K562 (cell line): Measurements from ENCODE around the gene WFDC9. TPM values are rescaled to one million over a fixed set of nuclear protein-coding genes. Genes with fewer than 3 reads are reported as not detected.

ENCODE experiments used
- ATAC-seq: fragments of 200-7000 bp; cut with Tn5 transposase; 3 replicates; pipeline ENCODE4 v1.9.1; 2020; ENCODE audit warnings: moderate library complexity
- BruUV-seq: library from RNA; stranded (reverse); fragments of 400-500 nt; replicated peaks from 2 replicates; lab custom pipeline; 2021; lab: Mats Ljungman, UMichigan
- CTCF ChIA-PET: fragments of 300-600 bp; formaldehyde crosslinking; extraction: SDS; loops from one replicate; lab custom pipeline; 2021; ENCODE audit warnings: low intra/inter-chr PET ratio; lab: Yijun Ruan, JAX
- POLR2A ChIA-PET: fragments of 300-600, 350-650 bp; sonication (Branson Sonifier 250); formaldehyde crosslinking; extraction: SDS; loops from one replicate; lab custom pipeline; 2021; ENCODE audit warnings: antibody characterized with exemption, inconsistent platforms; lab: Yijun Ruan, JAX
- DNase-seq, 4 experiments: peaks; one replicate each; pipeline versions ENCODE4 v3.0.0 to v3.0.0-alpha.2; 2011 to 2018; ENCODE audit warnings: low spot score in 3 of 4, mixed read lengths in 3 of 4; ENCODE audit errors: extremely low read depth in 1 of 4
- FAIRE-seq: peaks from 2 replicates; lab custom pipeline; 2011; peaks lifted over from hg19 to GRCh38; lab: Jason Lieb, UNC
- H2AFZ ChIP-seq: 2 replicates; pipeline ENCODE4 v1.6.0; 2011; ENCODE audit warnings: low read depth, low read length, control low read depth, inconsistent platforms
- H3K27ac ChIP-seq: fragments of 200-600 bp; 3 replicates; pipeline ENCODE4 v1.8.0; 2011; ENCODE audit warnings: low read depth, mild to moderate bottlenecking, control low read depth, inconsistent platforms, low read length, moderate library complexity, mixed read lengths; ENCODE audit errors: extremely low read depth
- H3K27me3 ChIP-seq, 2 experiments: fragments of 300-600 bp in 1 of 2; 2 replicates in 1 of 2; 3 replicates in 1 of 2; pipeline versions ENCODE4 v1.6.0 to v1.8.0; 2011; ENCODE audit warnings: inconsistent platforms in 2 of 2, low read length in 2 of 2, mild to moderate bottlenecking in 1 of 2, mixed read lengths in 1 of 2, moderate library complexity in 1 of 2; ENCODE audit not compliant: control insufficient read depth in 2 of 2, insufficient read depth in 2 of 2
- H3K36me3 ChIP-seq: fragments of 300-600 bp; 3 replicates; pipeline ENCODE4 v1.8.0; 2011; ENCODE audit warnings: mild to moderate bottlenecking, low read length, inconsistent platforms; ENCODE audit not compliant: control insufficient read depth, insufficient read depth
- H3K4me1 ChIP-seq, 2 experiments: fragments of 200-600 bp in 1 of 2; replicated peaks in 1 of 2; 2 replicates in 1 of 2; 3 replicates in 1 of 2; pipeline versions ENCODE4 v1.5.1 to v1.8.0; 2011; ENCODE audit warnings: inconsistent platforms in 2 of 2, low read length in 2 of 2, mild to moderate bottlenecking in 1 of 2, mixed read lengths in 1 of 2, moderate library complexity in 1 of 2; ENCODE audit not compliant: control insufficient read depth in 2 of 2, insufficient read depth in 2 of 2
- H3K4me2 ChIP-seq: 2 replicates; pipeline ENCODE4 v1.6.1; 2011; ENCODE audit warnings: low read length, control low read depth, inconsistent platforms, mixed read lengths; ENCODE audit not compliant: insufficient read depth
- H3K4me3 ChIP-seq: fragments of 200-600 bp; sonication (generic), shearing (Covaris generic); 2 replicates; pipeline ENCODE4 v1.5.1; 2016; ENCODE audit warnings: control low read depth, inconsistent platforms
- H3K79me2 ChIP-seq: fragments of 200-600 bp; 3 replicates; pipeline ENCODE4 v1.8.0; 2011; ENCODE audit warnings: low read length, inconsistent platforms; ENCODE audit not compliant: control insufficient read depth, insufficient read depth
- H3K9ac ChIP-seq, 2 experiments: 2 replicates each; pipeline versions ENCODE4 v1.6.0 to v1.6.1; 2011; ENCODE audit warnings: low read depth in 2 of 2, low read length in 2 of 2, control low read depth in 1 of 2, inconsistent platforms in 1 of 2, mild to moderate bottlenecking in 1 of 2, mixed read lengths in 1 of 2; ENCODE audit not compliant: insufficient read depth in 1 of 2
- H3K9me1 ChIP-seq: one replicate; pipeline ENCODE4 v1.6.0; 2011; ENCODE audit warnings: inconsistent platforms, mild to moderate bottlenecking, low read length, moderate library complexity; ENCODE audit not compliant: control insufficient read depth, insufficient read depth
- H3K9me3 ChIP-seq: replicated peaks from 2 replicates; pipeline ENCODE4 v1.5.1; 2011; ENCODE audit warnings: low read depth, low read length, inconsistent platforms; ENCODE audit not compliant: control insufficient read depth, insufficient read depth
- H4K20me1 ChIP-seq: replicated peaks from 2 replicates; pipeline ENCODE4 v1.6.1; 2011; ENCODE audit warnings: low read length, inconsistent platforms, mixed read lengths; ENCODE audit not compliant: control insufficient read depth, insufficient read depth
- AFF4 ChIP-seq: sonication (generic); formaldehyde crosslinking; IDR thresholded peaks from 2 replicates; pipeline ENCODE4 v1.8.0; 2023; ENCODE audit warnings: mild to moderate bottlenecking, missing genetic modification reagents
- HMBOX1 ChIP-seq: sonication (generic); IDR thresholded peaks from 2 replicates; pipeline ENCODE4 v1.6.1; 2016
- PKNOX1 ChIP-seq: fragments of 450-650 bp; IDR thresholded peaks from 2 replicates; pipeline ENCODE4 v1.6.1; 2016
- in situ Hi-C: fragments of 300-500 bp; cut with MboI; formaldehyde crosslinking; loops from 4 replicates; pipeline ENCODE4 v1.15.0; 2018; ENCODE audit warnings: inconsistent platforms, mixed read lengths
- intact Hi-C: fragments of 100-400 bp; cut with micrococcal nuclease; formaldehyde crosslinking; loops from 2 replicates; pipeline ENCODE4 v1.14.2; 2022
- polyA plus RNA-seq, 8 experiments: library from polyadenylated mRNA; depleted of rRNA in 4 of 8; stranded (reverse) in 5 of 8; unstranded in 3 of 8; fragments of >200 nt; fragmentation: Nextera tagmentation in 2 of 8; fragmentation: Illumina TruSeq in 1 of 8; extraction: Ambion mirVana in 2 of 8; extraction: Trizol in 1 of 8; gene quantifications; 2 replicates each; pipeline versions ENCODE4 v1.2.1 to v1.2.3, GENCODE V29; 2011 to 2014; ENCODE audit warnings: inconsistent platforms in 1 of 8, missing spikeins in 1 of 8
- total RNA-seq, 7 experiments: library from RNA; depleted of rRNA in 6 of 7; stranded (reverse); fragments of >200 nt in 6 of 7; fragmentation: Illumina TruSeq in 2 of 7; extraction: Trizol in 2 of 7; gene quantifications; 2 replicates each; pipeline versions ENCODE4 v1.2.1 to v1.2.3, GENCODE V29; 2011 to 2021; ENCODE audit warnings: low replicate concordance in 1 of 7

The WFDC9 gene
- total and polyA plus RNA-seq, 9 of the 15 experiments (the other 6 are each of a cell fraction or from before 2014, with no cell fraction given), result not detected

DNA sequence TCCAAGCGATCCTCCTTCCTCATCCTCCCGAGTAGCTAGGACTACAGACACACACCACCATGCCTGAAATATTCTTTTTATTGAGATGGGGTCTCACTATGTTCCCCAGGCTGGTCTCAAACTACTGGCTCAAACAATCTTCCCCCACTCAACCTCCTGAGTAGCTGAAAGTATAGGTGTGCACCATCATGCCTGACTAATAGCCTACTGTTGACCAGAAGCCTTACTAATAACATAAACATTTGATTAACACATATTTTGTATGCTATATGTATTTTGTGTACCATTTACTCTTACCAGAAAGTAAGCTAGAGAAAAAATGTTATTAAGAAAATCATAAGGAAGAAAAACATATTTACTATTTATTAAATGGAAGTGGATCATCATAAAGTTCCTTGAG is 13.5 kb downstream of the WFDC9 start (continued):
- TF ChIP-seq AFF4 (CRISPR knock-in tag), result no peak

DNA sequence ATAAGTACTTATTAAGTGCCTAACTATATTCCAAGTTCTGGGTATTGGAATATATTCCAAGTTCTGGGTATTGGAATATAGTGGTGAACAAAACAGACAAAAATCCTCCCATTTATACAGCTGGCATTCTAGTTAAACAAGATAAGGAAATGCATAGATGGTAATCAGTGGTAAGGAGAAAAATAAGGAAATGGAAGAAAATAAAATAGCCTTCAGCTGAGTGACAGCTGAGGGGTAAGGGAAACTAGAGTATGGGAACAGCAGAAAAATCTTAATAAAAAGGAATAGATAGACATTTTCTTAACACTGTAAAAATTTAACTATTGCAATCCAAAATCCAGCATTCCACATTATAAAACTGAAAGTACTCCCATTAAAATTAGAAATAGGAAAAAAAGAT is 18.8 kb downstream of the WFDC9 start:
- ATAC-seq, result no peak
- POLR2A ChIA-PET, result interaction anchor here (0.7 kb wide), 1 partner anchor 16 kb away, joined by 3 read pairs; no protein-coding TSS in a partner anchor
- no peak overlapping the region for H3K4me3 ChIP-seq
- no peak overlapping the region for H3K9ac ChIP-seq
- H3K27me3 ChIP-seq, result no peaks in the 10 kb centered on the region
- no peak for FAIRE-seq
- DNase-seq, result no peak
- H3K36me3 ChIP-seq, result no peaks in the 10 kb centered on the region
- H2AFZ ChIP-seq, result no peak overlapping the region
- TF ChIP-seq PKNOX1 (peak; percentile 50; the same call in 1 of the 2 replicates), HMBOX1 (no peak)
- CTCF ChIA-PET, result interaction anchor here (0.6 kb wide), 1 partner anchor 293 kb away, joined by 3 read pairs; no protein-coding TSS in a partner anchor
- H3K9me1 ChIP-seq, result no peaks in the 10 kb centered on the region
- no peaks in the 10 kb centered on the region for H3K9me3 ChIP-seq
- H3K4me1 ChIP-seq, result no peaks in the 10 kb centered on the region; a peak in 1 of 5 replicates
- H3K4me2 ChIP-seq, result no peak overlapping the region
- no peak overlapping the region for H3K27ac ChIP-seq
- intact Hi-C loops (no loop called here), in situ Hi-C loops (no loop called here)
- no peaks in the 10 kb centered on the region for H4K20me1 ChIP-seq
- BruUV-seq, result no TSS peak
- H3K79me2 ChIP-seq, result no peaks in the 10 kb centered on the region
